ENCODE data around the gene PSKH1. TPM values are rescaled to one million over a fixed set of nuclear protein-coding genes. Genes with fewer than 3 reads are reported as not detected.

Gene PSKH1
- total RNA-seq, 1 donor from 2014 or later, result 44.5 TPM

- peaks cover 15% of the 10 kb centered on the region for H3K4me1 Mint-ChIP-seq
- no peak overlapping the region for H3K4me3 Mint-ChIP-seq
- DNase-seq (ENCODE audit: low spot score in 2 of 2, unreplicated experiment in 2 of 2), result no peak
- H3K27me3 Mint-ChIP-seq (ENCODE audit: low read depth), result no peaks in the 10 kb centered on the region
- H3K27ac Mint-ChIP-seq, result no peak overlapping the region
- TF ChIP-seq, protein P1, sequence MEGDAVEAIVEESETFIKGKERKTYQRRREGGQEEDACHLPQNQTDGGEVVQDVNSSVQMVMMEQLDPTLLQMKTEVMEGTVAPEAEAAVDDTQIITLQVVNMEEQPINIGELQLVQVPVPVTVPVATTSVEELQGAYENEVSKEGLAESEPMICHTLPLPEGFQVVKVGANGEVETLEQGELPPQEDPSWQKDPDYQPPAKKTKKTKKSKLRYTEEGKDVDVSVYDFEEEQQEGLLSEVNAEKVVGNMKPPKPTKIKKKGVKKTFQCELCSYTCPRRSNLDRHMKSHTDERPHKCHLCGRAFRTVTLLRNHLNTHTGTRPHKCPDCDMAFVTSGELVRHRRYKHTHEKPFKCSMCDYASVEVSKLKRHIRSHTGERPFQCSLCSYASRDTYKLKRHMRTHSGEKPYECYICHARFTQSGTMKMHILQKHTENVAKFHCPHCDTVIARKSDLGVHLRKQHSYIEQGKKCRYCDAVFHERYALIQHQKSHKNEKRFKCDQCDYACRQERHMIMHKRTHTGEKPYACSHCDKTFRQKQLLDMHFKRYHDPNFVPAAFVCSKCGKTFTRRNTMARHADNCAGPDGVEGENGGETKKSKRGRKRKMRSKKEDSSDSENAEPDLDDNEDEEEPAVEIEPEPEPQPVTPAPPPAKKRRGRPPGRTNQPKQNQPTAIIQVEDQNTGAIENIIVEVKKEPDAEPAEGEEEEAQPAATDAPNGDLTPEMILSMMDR (IDR thresholded peaks at IDR 0.05; ENCODE audit: unreplicated experiment), result no peak
- no peaks in the 10 kb centered on the region for H3K9me3 Mint-ChIP-seq
- peaks cover 19% of the 10 kb centered on the region for H3K36me3 Mint-ChIP-seq
Observed at GRCh38 chr16:67877064-67877463, 16.0 kb upstream of the PSKH1 start.

- Mint-ChIP-seq H3K27me3 (ENCODE audit: low read depth) (no peaks in the 10 kb centered on the region), H3K9me3 (no peaks in the 10 kb centered on the region), H3K36me3 (peaks cover 22% of the 10 kb centered on the region), H3K4me3 (no peak overlapping the region), H3K27ac (no peak overlapping the region), H3K4me1 (peaks cover 15% of the 10 kb centered on the region)
- no peak for DNase-seq (ENCODE audit: low spot score in 2 of 2, unreplicated experiment in 2 of 2)
- TF ChIP-seq, protein P1 (IDR thresholded peaks at IDR 0.05; ENCODE audit: unreplicated experiment), result no peak
Observed at GRCh38 chr16:67878232-67878631, 14.8 kb upstream of the PSKH1 start.

DNA sequence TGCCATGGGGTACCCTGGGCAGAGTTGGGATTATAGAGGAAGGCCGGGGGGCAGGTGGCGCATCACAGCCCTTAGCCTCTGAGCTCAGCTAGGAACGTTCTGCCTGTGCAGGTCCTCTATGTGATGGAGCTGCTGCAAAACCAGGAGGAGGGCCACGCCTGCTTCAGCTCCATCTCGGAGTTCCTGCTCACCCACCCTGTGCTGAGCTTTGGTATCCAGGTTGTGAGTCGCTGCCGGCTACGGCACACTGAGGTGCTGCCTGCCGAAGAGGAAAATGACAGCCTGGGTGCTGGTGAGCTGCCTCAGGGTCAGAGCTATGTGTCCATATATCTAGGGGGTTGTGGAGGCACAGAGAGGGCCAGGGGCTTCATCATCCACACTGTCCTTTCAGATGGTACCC, 14.2 kb upstream of the PSKH1 start:
- DNase-seq (ENCODE audit: low spot score in 2 of 2, unreplicated experiment in 2 of 2), result no peak
- no peaks in the 10 kb centered on the region for H3K9me3 Mint-ChIP-seq
- no peaks in the 10 kb centered on the region for H3K27me3 Mint-ChIP-seq (ENCODE audit: low read depth)
- H3K36me3 Mint-ChIP-seq, result peaks cover 26% of the 10 kb centered on the region
- TF ChIP-seq, protein P1 (IDR thresholded peaks at IDR 0.05; ENCODE audit: unreplicated experiment), result no peak
- H3K27ac Mint-ChIP-seq, result no peak overlapping the region
- H3K4me1 Mint-ChIP-seq, result peaks cover 12% of the 10 kb centered on the region
- no peak overlapping the region for H3K4me3 Mint-ChIP-seq

GRCh38 chr16:67879462-67879861, 13.6 kb upstream of the PSKH1 start:
- DNase-seq (ENCODE audit: low spot score in 2 of 2, unreplicated experiment in 2 of 2), result no peak
- peaks cover 7% of the 10 kb centered on the region for H3K4me1 Mint-ChIP-seq
- no peak overlapping the region for H3K4me3 Mint-ChIP-seq
- H3K9me3 Mint-ChIP-seq, result no peaks in the 10 kb centered on the region
- peaks cover 27% of the 10 kb centered on the region for H3K36me3 Mint-ChIP-seq
- TF ChIP-seq, protein P1 (IDR thresholded peaks at IDR 0.05; ENCODE audit: unreplicated experiment), result no peak
- no peaks in the 10 kb centered on the region for H3K27me3 Mint-ChIP-seq (ENCODE audit: low read depth)
- H3K27ac Mint-ChIP-seq, result no peak overlapping the region

DNA sequence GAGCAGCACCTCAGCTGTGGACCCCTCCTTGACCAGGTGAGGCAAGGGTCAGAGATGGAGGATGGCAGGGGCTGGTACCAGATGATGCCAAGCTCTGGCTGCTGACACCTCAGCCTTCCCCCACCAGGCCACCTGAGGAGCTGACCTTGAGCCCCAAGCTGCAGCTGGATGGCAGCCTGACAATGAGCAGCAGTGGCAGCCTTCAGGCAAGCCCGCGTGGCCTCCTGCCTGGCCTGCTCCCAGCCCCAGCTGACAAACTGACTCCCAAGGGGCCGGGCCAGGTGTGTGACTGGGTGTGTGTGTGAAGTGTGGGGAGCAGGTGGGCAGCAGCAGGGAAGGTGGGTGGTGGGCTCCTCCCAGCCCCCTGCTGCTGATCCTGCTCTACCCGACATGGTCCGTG, 13.1 kb upstream of the PSKH1 start:
- H3K27me3 Mint-ChIP-seq (ENCODE audit: low read depth), result no peaks in the 10 kb centered on the region
- peaks cover 29% of the 10 kb centered on the region for H3K36me3 Mint-ChIP-seq
- no peaks in the 10 kb centered on the region for H3K9me3 Mint-ChIP-seq
- H3K4me1 Mint-ChIP-seq, result peaks cover 9% of the 10 kb centered on the region
- H3K27ac Mint-ChIP-seq, result no peak overlapping the region
- H3K4me3 Mint-ChIP-seq, result no peak overlapping the region
- DNase-seq (ENCODE audit: low spot score in 2 of 2, unreplicated experiment in 2 of 2), result no peak
- TF ChIP-seq, protein P1 (IDR thresholded peaks at IDR 0.05; ENCODE audit: unreplicated experiment), result no peak

DNA sequence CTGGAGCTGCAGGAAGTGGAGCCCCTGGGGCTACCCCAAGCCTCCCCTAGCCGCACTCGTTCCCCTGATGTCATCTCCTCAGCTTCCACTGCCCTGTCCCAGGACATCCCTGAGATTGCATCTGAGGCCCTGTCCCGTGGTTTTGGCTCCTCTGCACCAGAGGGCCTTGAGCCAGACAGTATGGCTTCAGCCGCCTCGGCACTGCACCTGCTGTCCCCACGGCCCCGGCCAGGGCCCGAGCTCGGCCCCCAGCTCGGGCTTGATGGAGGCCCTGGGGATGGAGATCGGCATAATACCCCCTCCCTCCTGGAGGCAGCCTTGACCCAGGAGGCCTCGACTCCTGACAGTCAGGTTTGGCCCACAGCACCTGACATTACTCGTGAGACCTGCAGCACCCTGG, 12.5 kb upstream of the PSKH1 start:
- TF ChIP-seq, protein P1 (IDR thresholded peaks at IDR 0.05; ENCODE audit: unreplicated experiment), result no peak
- no peaks in the 10 kb centered on the region for H3K9me3 Mint-ChIP-seq
- peaks cover 6% of the 10 kb centered on the region for H3K4me1 Mint-ChIP-seq
- no peak overlapping the region for H3K4me3 Mint-ChIP-seq
- peaks cover 29% of the 10 kb centered on the region for H3K36me3 Mint-ChIP-seq
- no peaks in the 10 kb centered on the region for H3K27me3 Mint-ChIP-seq (ENCODE audit: low read depth)
- no peak overlapping the region for H3K27ac Mint-ChIP-seq
- DNase-seq (ENCODE audit: low spot score in 2 of 2, unreplicated experiment in 2 of 2), result no peak

Data from mesothelial cell of epicardium (in vitro differentiated cells).